Activated naive CD4-positive, alpha-beta T cell treated with anti-CD3 and anti-CD28 coated beads, Interleukin-2, amount 10 ng/mL, durations not matched to agents 7 days and 5 days (primary cell): ENCODE measurements around the gene ARHGEF40.

ENCODE experiments used
- CTCF ChIA-PET: fragments of 350-600 bp; sonication (Branson Sonifier 250); formaldehyde crosslinking; loops from one replicate; lab custom pipeline; 2021; ENCODE audit warnings: antibody characterized with exemption; lab: Charles Lee
- DNase-seq: peaks from one replicate; pipeline ENCODE4 v3.0.0-alpha.2; 2020
- H3K27ac Mint-ChIP-seq: one replicate; pipeline ENCODE4 v1.8.0; 2021; ENCODE audit warnings: mild to moderate bottlenecking, moderate library complexity, mixed read lengths
- H3K27me3 Mint-ChIP-seq: one replicate; pipeline ENCODE4 v1.8.0; 2021; ENCODE audit warnings: mild to moderate bottlenecking, mixed read lengths
- H3K36me3 Mint-ChIP-seq: one replicate; pipeline ENCODE4 v1.8.0; 2021; ENCODE audit warnings: mixed read lengths
- H3K4me1 Mint-ChIP-seq: one replicate; pipeline ENCODE4 v1.8.0; 2021; ENCODE audit warnings: mixed read lengths
- H3K4me3 Mint-ChIP-seq: one replicate; pipeline ENCODE4 v1.8.0; 2021; ENCODE audit warnings: mild to moderate bottlenecking, moderate library complexity, mixed read lengths
- H3K9me3 Mint-ChIP-seq: one replicate; pipeline ENCODE4 v1.8.0; 2021; ENCODE audit warnings: mixed read lengths

Gene ARHGEF40

GRCh38 chr14:21133901-21134300 lies 63.8 kb downstream of the ARHGEF40 start:
- Mint-ChIP-seq H3K4me1 (no peaks in the 10 kb centered on the region), H3K9me3 (no peaks in the 10 kb centered on the region), H3K4me3 (no peak overlapping the region), H3K27me3 (peaks cover 7% of the 10 kb centered on the region), H3K36me3 (no peaks in the 10 kb centered on the region), H3K27ac (no peak overlapping the region)
- no peak for DNase-seq
- CTCF ChIA-PET: no interaction called here

GRCh38 chr14:21136024-21136423 lies 65.9 kb downstream of the ARHGEF40 start:
- no peak overlapping the region for H3K4me3 Mint-ChIP-seq
- H3K36me3 Mint-ChIP-seq: no peaks in the 10 kb centered on the region
- no peaks in the 10 kb centered on the region for H3K27me3 Mint-ChIP-seq
- H3K9me3 Mint-ChIP-seq: no peaks in the 10 kb centered on the region
- CTCF ChIA-PET: interaction anchor here (0.8 to 1.3 kb wide), 3 partner anchors 8 to 70 kb away, joined by 3 read pairs; no protein-coding TSS in a partner anchor
- no peak for DNase-seq
- no peaks in the 10 kb centered on the region for H3K4me1 Mint-ChIP-seq
- no peak overlapping the region for H3K27ac Mint-ChIP-seq
